Skeletal muscle tissue (tissue), 4 donors: ENCODE results near the gene CRHR1. TPM values are rescaled to one million over a fixed set of nuclear protein-coding genes. Genes with fewer than 3 reads are reported as not detected.
"Not testable (repeated sequence)": the region's sequence is repeated elsewhere in the genome, so short reads cannot be mapped to it uniquely, and the experiment has no call there.

Experiments used
- H3K27ac ChIP-seq: one replicate; pipeline ENCODE4 v1.7.0; 2013; ENCODE audit warnings: mild to moderate bottlenecking, low read depth, low read length, inconsistent platforms
- H3K27me3 ChIP-seq, 3 donors: one replicate each; pipeline ENCODE4 v1.7.0; 2013; ENCODE audit warnings: low read length in 3 of 3; ENCODE audit not compliant: control insufficient read depth in 3 of 3, insufficient read depth in 3 of 3
- H3K36me3 ChIP-seq, 3 donors: one replicate each; pipeline ENCODE4 v1.7.0; 2013; ENCODE audit warnings: low read length in 3 of 3; ENCODE audit not compliant: control insufficient read depth in 3 of 3, insufficient read depth in 3 of 3
- H3K4me1 ChIP-seq, 3 donors: one replicate each; pipeline ENCODE4 v1.7.0; 2013; ENCODE audit warnings: low read length in 3 of 3, mild to moderate bottlenecking in 3 of 3; ENCODE audit not compliant: control insufficient read depth in 3 of 3, insufficient read depth in 3 of 3
- H3K4me3 ChIP-seq, 3 donors: one replicate each; pipeline ENCODE4 v1.7.0; 2013; ENCODE audit warnings: low read length in 3 of 3
- H3K9ac ChIP-seq, 3 donors: one replicate each; pipeline ENCODE4 v1.7.0; 2013; ENCODE audit warnings: low read length in 3 of 3, mild to moderate bottlenecking in 3 of 3, moderate library complexity in 2 of 3, low read depth in 1 of 3
- H3K9me3 ChIP-seq, 3 donors: one replicate each; pipeline ENCODE4 v1.7.0; 2013; ENCODE audit warnings: low read length in 3 of 3; ENCODE audit not compliant: control insufficient read depth in 3 of 3
- total RNA-seq: library from RNA; depleted of rRNA; stranded (reverse); fragments of >200 nt; gene quantifications from one replicate; pipeline ENCODE4 v1.2.3, GENCODE V29; 2014
- donor health status: Osteomylitis.

The CRHR1 gene
- total RNA-seq, 1 donor from 2014 or later, result 0.52 TPM

GRCh38 chr17:45852535-45853297, 68.6 kb downstream of the CRHR1 start:
- peaks cover 0 to 14% (median 6%) of the 10 kb centered on the region in 3 donors for H3K27me3 ChIP-seq
- peaks cover 10 to 15% (median 10%) of the 10 kb centered on the region in 3 donors for H3K4me1 ChIP-seq
- H3K9ac ChIP-seq, result no peak overlapping the region
- H3K27ac ChIP-seq, result no peak overlapping the region
- no peaks in the 10 kb centered on the region for H3K36me3 ChIP-seq
- no peak overlapping the region for H3K4me3 ChIP-seq
- no peaks in the 10 kb centered on the region for H3K9me3 ChIP-seq

GRCh38 chr17:45854209-45854608, 70.1 kb downstream of the CRHR1 start:
- no peak overlapping the region for H3K9ac ChIP-seq
- no peak overlapping the region for H3K27ac ChIP-seq
- H3K27me3 ChIP-seq, result peaks cover 4 to 23% (median 6%) of the 10 kb centered on the region in 3 donors
- no peaks in the 10 kb centered on the region for H3K36me3 ChIP-seq
- H3K4me1 ChIP-seq, result peaks cover under 1 to 5% (median 2%) of the 10 kb centered on the region in 3 donors
- no peaks in the 10 kb centered on the region for H3K9me3 ChIP-seq
- H3K4me3 ChIP-seq, result no peak overlapping the region

- H3K9ac ChIP-seq, result no peak overlapping the region
- H3K9me3 ChIP-seq, result no peaks in the 10 kb centered on the region
- peaks cover 4 to 36% (median 6%) of the 10 kb centered on the region in 3 donors for H3K27me3 ChIP-seq
- no peak overlapping the region for H3K4me3 ChIP-seq
- peaks cover 0 to 3% (median 0%) of the 10 kb centered on the region in 3 donors for H3K4me1 ChIP-seq
- H3K36me3 ChIP-seq, result no peaks in the 10 kb centered on the region
- no peak overlapping the region for H3K27ac ChIP-seq
Measured at GRCh38 chr17:45855691-45856336, 71.7 kb downstream of the CRHR1 start.

- Histone ChIP-seq H3K9ac (no peak overlapping the region), H3K4me3 (no peak overlapping the region), H3K9me3 (no peaks in the 10 kb centered on the region), H3K36me3 (no peaks in the 10 kb centered on the region), H3K27me3 (peaks cover 0 to 36% (median 4%) of the 10 kb centered on the region in 3 donors), H3K27ac (no peak overlapping the region), H3K4me1 (peaks cover 0 to 3% (median 3%) of the 10 kb centered on the region in 3 donors)
Measured at GRCh38 chr17:45857977-45858708, 74.0 kb downstream of the CRHR1 start.

GRCh38 chr17:45861165-45861564, 77.0 kb downstream of the CRHR1 start:
- peaks cover 0 to 3% (median 3%) of the 10 kb centered on the region in 3 donors for H3K4me1 ChIP-seq
- no peak overlapping the region for H3K27ac ChIP-seq
- H3K4me3 ChIP-seq, result no peak overlapping the region
- H3K36me3 ChIP-seq, result no peaks in the 10 kb centered on the region
- H3K9me3 ChIP-seq, result no peaks in the 10 kb centered on the region
- no peak overlapping the region for H3K9ac ChIP-seq
- peaks cover 4 to 35% (median 13%) of the 10 kb centered on the region in 3 donors for H3K27me3 ChIP-seq

- H3K9me3 ChIP-seq, H3K36me3 ChIP-seq, H3K27ac ChIP-seq, H3K9ac ChIP-seq, H3K4me1 ChIP-seq, H3K4me3 ChIP-seq: not testable (repeated sequence)
- H3K27me3 ChIP-seq, result peaks cover 4 to 35% (median 13%) of the 10 kb centered on the region in 3 donors
Measured at GRCh38 chr17:45862127-45862526, 78.0 kb downstream of the CRHR1 start.

- peaks cover 0 to 3% (median 0%) of the 10 kb centered on the region in 3 donors for H3K4me1 ChIP-seq
- no peak overlapping the region for H3K4me3 ChIP-seq
- no peaks in the 10 kb centered on the region for H3K36me3 ChIP-seq
- H3K27me3 ChIP-seq, result peaks cover 0 to 26% (median 13%) of the 10 kb centered on the region in 3 donors
- no peaks in the 10 kb centered on the region for H3K9me3 ChIP-seq
- H3K9ac ChIP-seq, result no peak overlapping the region
- no peak overlapping the region for H3K27ac ChIP-seq
Measured at GRCh38 chr17:45863857-45864654, 79.9 kb downstream of the CRHR1 start.

- Histone ChIP-seq H3K9ac (no peak overlapping the region), H3K36me3 (no peaks in the 10 kb centered on the region), H3K27me3 (peaks cover 0 to 13% (median 6%) of the 10 kb centered on the region in 3 donors), H3K4me1 (no peaks in the 10 kb centered on the region), H3K27ac (no peak overlapping the region), H3K4me3 (no peak overlapping the region), H3K9me3 (no peaks in the 10 kb centered on the region)
Measured at GRCh38 chr17:45867171-45867570, 83.1 kb downstream of the CRHR1 start.

GRCh38 chr17:45867702-45868101, 83.6 kb downstream of the CRHR1 start:
- no peaks in the 10 kb centered on the region for H3K4me1 ChIP-seq
- H3K27me3 ChIP-seq, result peaks cover 0 to 13% (median 6%) of the 10 kb centered on the region in 3 donors
- no peak overlapping the region for H3K27ac ChIP-seq
- no peaks in the 10 kb centered on the region for H3K9me3 ChIP-seq
- no peaks in the 10 kb centered on the region for H3K36me3 ChIP-seq
- no peak overlapping the region for H3K4me3 ChIP-seq
- H3K9ac ChIP-seq, result no peak overlapping the region
